Fibroblast of villous mesenchyme (primary cell): Measurements from ENCODE around the gene NUDC. TPM values are rescaled to one million over a fixed set of nuclear protein-coding genes. Genes with fewer than 3 reads are reported as not detected.
"Not testable (repeated sequence)": the region's sequence is repeated elsewhere in the genome, so short reads cannot be mapped to it uniquely, and the experiment has no call there.

Source experiments
- DNase-seq: peaks from one replicate; pipeline ENCODE4 v3.0.0-alpha.2; 2010; ENCODE audit warnings: low read depth
- H3K4me3 ChIP-seq: 2 replicates; pipeline ENCODE4 v1.5.1; 2011; ENCODE audit warnings: low read depth, mild to moderate bottlenecking, low read length
- CTCF ChIP-seq: IDR thresholded peaks from 2 replicates; pipeline ENCODE4 v1.5.1; 2012; ENCODE audit warnings: low read depth, mild to moderate bottlenecking, low read length; ENCODE audit not compliant: insufficient read depth
- total RNA-seq: library from RNA; depleted of rRNA; stranded (reverse); fragments of >200 nt; gene quantifications from 2 replicates; pipeline ENCODE4 v1.2.3, GENCODE V29; 2012

Gene NUDC
- total RNA-seq: 19.0 and 21.9 TPM in 2 replicates

DNA sequence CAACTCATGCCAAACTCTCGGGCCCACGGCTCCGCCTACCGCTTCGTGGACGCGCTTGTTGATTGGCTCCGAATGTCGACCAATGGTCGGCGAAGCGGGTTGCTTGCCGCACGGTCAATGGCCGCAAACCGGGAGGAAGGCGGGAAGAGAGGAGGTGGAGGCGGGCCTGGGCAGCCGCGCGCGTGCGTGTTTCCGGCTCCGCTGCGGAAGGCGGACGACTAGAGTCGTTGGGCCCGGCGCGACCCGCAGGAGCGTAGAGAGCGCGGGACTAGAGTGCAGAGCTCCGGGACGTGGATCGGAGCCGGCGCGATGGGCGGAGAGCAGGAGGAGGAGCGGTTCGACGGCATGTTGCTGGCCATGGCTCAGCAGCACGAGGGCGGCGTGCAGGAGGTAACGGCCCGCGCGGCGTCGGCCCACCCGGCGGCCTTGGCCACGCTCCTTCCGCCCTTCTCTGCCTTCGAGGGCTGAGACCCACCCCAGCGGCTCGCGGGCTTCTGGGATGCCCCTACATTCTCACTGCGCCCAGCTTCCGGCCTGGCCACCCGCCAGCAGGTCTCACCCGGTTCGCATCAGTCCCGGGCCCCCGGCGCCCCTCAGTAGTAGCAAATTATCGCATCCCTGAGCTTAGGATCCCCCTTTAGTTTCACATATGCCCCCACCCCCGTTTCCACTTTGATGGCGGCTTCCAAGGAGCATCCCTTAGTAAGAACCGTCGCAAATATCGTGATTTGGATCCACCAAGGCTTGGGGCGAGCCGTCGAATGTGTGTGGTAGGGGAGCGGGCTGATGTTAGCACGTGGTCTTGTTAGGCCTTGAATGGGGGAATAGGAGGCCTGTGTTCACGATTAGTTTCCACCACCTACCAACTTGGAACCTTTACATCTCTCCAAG lies at the start of gene NUDC:
TSS of gene NUDC (plus strand) at position 204 of the 891 bp plus-strand sequence. CDS start at position 310, 106 bp downstream.
- peak; percentile 96 for DNase-seq
- TF ChIP-seq CTCF: no peak

GRCh38 chr1:26873097-26873496 lies 48.4 kb upstream of the NUDC start:
- H3K4me3 ChIP-seq, DNase-seq: not testable (repeated sequence)

More for the DNA sequence above, at the start of gene NUDC:
- H3K4me3 ChIP-seq: peak within 1 kb of the TSS; percentile 91

GRCh38 chr1:26874896-26875295 lies 46.6 kb upstream of the NUDC start:
- no peak for TF ChIP-seq CTCF
- no peak overlapping the region for H3K4me3 ChIP-seq
- DNase-seq: no peak

GRCh38 chr1:26877326-26877725 lies 44.2 kb upstream of the NUDC start:
- no peak for DNase-seq
- no peak overlapping the region for H3K4me3 ChIP-seq
- no peak for TF ChIP-seq CTCF

DNA sequence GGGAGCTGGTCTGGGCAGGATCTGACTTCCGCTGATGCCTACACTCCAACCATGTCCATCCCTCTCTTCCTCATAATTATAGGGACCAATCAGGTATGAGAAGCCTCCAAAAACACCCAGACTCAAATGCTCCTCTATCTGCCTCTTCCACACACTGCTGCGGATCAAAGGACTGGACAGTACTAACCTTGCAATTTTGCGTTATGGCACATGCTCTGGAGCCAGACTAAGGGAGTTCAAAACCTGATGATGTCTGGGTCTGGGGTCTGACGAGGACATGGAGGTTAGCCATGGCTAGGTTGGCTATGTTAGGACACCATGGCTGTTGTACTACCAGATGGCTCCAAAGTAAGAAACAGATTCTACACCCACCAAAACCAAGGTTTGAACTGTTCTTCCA lies 41.8 kb upstream of the NUDC start:
- H3K4me3 ChIP-seq: no peak overlapping the region
- no peak for TF ChIP-seq CTCF
- DNase-seq: no peak

- not testable (repeated sequence) for DNase-seq, H3K4me3 ChIP-seq
These were observed 39.9 kb upstream of the NUDC start for GRCh38 chr1:26881611-26882010.

DNA sequence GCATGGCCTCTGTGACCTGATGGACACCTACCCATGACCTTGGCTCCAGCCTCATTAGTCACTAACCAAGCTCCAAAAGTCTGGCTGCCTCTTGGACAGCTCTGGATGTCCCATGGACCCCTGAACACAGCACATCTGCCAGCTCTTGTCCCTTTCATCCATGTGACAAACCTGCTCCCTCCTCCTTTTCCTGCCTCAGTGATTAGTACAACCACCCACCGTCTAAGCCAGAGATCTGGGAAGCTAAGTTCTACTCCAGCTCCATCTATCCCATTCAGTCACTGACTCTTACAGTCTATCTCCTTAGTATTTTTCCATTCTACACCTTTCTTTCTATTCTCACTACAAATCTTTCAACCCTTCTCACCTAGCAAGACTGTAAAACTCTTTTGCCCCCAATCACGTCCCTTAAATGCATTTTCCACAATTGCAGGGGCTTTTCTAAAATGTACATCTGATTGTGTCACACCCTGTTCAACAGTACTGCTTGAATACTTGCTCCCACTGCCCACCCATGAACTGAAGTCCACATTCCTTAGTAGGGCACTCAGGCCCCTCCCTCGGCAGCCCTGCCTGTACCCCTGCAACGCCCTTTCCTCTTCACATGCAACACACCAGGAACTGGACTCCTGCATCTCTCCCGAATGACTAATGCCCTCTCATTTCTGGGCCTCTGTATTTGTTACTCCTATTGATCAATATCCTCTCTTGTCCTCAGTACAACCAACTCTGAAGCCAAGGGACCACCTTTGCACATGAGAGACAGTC lies 38.7 kb upstream of the NUDC start:
- no peak for DNase-seq
- no peak overlapping the region for H3K4me3 ChIP-seq
- no peak for TF ChIP-seq CTCF

- peak; percentile 58 for TF ChIP-seq CTCF
- DNase-seq: peak; percentile 48
- no peak overlapping the region for H3K4me3 ChIP-seq
These were observed 34.4 kb upstream of the NUDC start for GRCh38 chr1:26887125-26887524.
